OCI-LY7 (cell line): ENCODE measurements around the gene FAAP100.

ENCODE experiments used
- EZH2phosphoT487 ChIP-seq: fragments of 200-600 bp; sonication (generic); IDR thresholded peaks from 2 replicates; pipeline ENCODE4 v1.6.1; 2018; ENCODE audit warnings: low read depth, borderline replicate concordance, mild to moderate bottlenecking, mixed run types, antibody characterized with exemption, low read length, moderate library complexity, mixed read lengths
- TF ChIP-seq, protein P1 (sequence below): fragments of 200-600 bp; sonication (generic); conservative IDR thresholded peaks from 2 replicates; pipeline ENCODE4 v1.5.1; 2014; ENCODE audit warnings: mild to moderate bottlenecking, antibody characterized with exemption, low read length, moderate library complexity, mixed read lengths

DNA sequence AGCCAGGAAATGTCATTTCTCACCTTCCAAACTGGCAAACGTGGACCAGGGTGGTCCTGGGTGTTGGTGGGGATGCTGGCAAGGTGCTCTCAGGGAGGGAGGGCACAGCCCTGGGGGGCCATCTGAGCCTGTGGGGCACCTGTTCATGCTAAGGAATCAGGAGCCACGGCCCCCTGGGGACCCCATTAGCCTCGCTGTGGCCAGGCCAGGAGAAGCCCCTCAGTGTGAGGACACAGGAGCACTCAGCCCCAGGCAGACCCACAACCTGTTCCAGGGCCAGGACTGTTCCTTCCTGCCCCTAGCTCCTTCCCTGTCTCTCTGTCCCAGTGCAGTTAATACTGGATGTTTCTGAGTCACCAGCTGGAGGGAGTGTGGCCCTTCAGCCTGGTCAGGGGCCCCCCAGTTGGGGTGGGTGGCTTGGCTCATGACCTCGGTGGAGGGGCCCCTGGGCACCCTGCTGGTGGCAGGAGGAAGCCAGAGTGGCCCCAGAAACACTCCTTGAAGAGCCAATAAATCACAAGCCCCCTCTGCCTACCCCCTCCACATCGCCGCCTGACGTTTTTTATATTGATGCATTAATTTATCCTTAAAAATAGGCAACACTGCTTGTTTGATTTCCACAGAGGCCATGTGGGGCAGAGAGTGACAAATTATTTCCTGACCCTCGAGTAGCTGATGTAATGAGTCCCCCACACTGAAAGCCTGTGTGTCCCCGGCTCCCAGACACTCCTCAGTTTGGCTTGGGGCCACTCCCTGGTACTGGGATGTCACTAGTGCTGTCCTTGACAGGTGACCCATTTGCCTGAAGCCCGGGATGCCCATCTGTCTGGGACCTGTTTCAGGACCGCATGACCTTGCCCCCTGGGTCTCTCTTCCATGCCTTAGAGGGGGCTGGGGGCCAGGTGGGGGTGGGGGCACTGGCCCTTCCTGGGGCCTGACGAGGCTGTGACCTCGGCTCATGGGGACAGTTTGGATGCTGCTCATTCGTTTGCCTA lies 61.9 kb downstream of the FAAP100 start:
- TF ChIP-seq, protein P1, sequence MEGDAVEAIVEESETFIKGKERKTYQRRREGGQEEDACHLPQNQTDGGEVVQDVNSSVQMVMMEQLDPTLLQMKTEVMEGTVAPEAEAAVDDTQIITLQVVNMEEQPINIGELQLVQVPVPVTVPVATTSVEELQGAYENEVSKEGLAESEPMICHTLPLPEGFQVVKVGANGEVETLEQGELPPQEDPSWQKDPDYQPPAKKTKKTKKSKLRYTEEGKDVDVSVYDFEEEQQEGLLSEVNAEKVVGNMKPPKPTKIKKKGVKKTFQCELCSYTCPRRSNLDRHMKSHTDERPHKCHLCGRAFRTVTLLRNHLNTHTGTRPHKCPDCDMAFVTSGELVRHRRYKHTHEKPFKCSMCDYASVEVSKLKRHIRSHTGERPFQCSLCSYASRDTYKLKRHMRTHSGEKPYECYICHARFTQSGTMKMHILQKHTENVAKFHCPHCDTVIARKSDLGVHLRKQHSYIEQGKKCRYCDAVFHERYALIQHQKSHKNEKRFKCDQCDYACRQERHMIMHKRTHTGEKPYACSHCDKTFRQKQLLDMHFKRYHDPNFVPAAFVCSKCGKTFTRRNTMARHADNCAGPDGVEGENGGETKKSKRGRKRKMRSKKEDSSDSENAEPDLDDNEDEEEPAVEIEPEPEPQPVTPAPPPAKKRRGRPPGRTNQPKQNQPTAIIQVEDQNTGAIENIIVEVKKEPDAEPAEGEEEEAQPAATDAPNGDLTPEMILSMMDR, result no peak
- no peak for TF ChIP-seq EZH2phosphoT487
